Heart left ventricle (tissue), 16 donors: Measurements from ENCODE around the gene TFDP3. TPM values are rescaled to one million over a fixed set of nuclear protein-coding genes. Genes with fewer than 3 reads are reported as not detected.

Source experiments
- ATAC-seq, 4 donors: fragments of 200-7000 bp; cut with Tn5 transposase; one replicate each; pipeline ENCODE4 v1.9.1; 2020 to 2022; ENCODE audit warnings: moderate library complexity in 4 of 4, mild to moderate bottlenecking in 3 of 4, moderate number of reproducible peaks in 1 of 4
- DNase-seq, 5 donors: peaks; one replicate each; pipeline ENCODE4 v3.0.0-alpha.2; 2020
- H3K27ac ChIP-seq, 12 donors: fragments of 200-600 bp; sonication (generic) in 4 of 12; one replicate each; pipeline versions ENCODE4 v1.5.0 to v1.8.0; 2016 to 2022; ENCODE audit warnings: mild to moderate bottlenecking in 2 of 12
- H3K27me3 ChIP-seq, 9 donors: fragments of 200-600 bp; sonication (generic) in 2 of 9; one replicate each; pipeline versions ENCODE4 v1.5.1 to v1.8.0; 2016 to 2022; ENCODE audit warnings: mild to moderate bottlenecking in 3 of 9
- H3K36me3 ChIP-seq, 9 donors: fragments of 200-600 bp; sonication (generic) in 2 of 9; one replicate each; pipeline versions ENCODE4 v1.5.0 to v1.8.0; 2018 to 2022; ENCODE audit warnings: mild to moderate bottlenecking in 2 of 9
- H3K4me1 ChIP-seq, 12 donors: fragments of 200-600 bp; sonication (generic) in 4 of 12; one replicate each; pipeline versions ENCODE4 v1.5.0 to v1.8.0; 2016 to 2022; ENCODE audit warnings: mild to moderate bottlenecking in 3 of 12
- H3K4me3 ChIP-seq, 12 donors: fragments of 200-600 bp; sonication (generic) in 4 of 12; one replicate each; pipeline versions ENCODE4 v1.5.0 to v1.8.0; 2017 to 2022; ENCODE audit warnings: mild to moderate bottlenecking in 9 of 12, moderate library complexity in 4 of 12
- H3K9me3 ChIP-seq, 12 donors: fragments of 200-600 bp; sonication (generic) in 4 of 12; one replicate each; pipeline versions ENCODE4 v1.5.0 to v1.8.0; 2016 to 2022; ENCODE audit warnings: mild to moderate bottlenecking in 1 of 12
- CTCF ChIP-seq, 12 donors: fragments of 200-600 bp; sonication (generic) in 4 of 12; IDR thresholded peaks; one replicate each; pipeline versions ENCODE4 v1.5.0 to v1.8.0; 2018 to 2022; ENCODE audit warnings: antibody characterized with exemption in 12 of 12, mild to moderate bottlenecking in 5 of 12
- POLR2A ChIP-seq, 2 donors: fragments of 450-650 bp; IDR thresholded peaks; one replicate each; pipeline ENCODE4 v1.6.1; 2017; ENCODE audit warnings: antibody characterized with exemption in 2 of 2, mild to moderate bottlenecking in 2 of 2, moderate library complexity in 2 of 2
- WGBS, 4 donors: extraction: QIAGEN DNeasy Blood & Tissue Kit in 2 of 4; methylation state at CpG; one replicate each; pipeline versions ENCODE4 v1.1.5 to v1.1.7; 2013 to 2018; 5-methylcytosine and 5-hydroxymethylcytosine counted together
- intact Hi-C, 10 donors: fragments of 100-400 bp; cut with DNase I; formaldehyde crosslinking; loops; one replicate each; pipeline versions ENCODE4 v1.11.1 to v1.14.2; 2022
- polyA plus RNA-seq, 2 donors: library from polyadenylated mRNA; stranded (reverse); fragments of 200-250 nt; gene quantifications; one replicate each; pipeline ENCODE4 v1.2.3, GENCODE V29; 2013
- total RNA-seq, 9 donors: library from RNA; depleted of rRNA in 2 of 9; stranded (reverse); fragments of >200 nt in 2 of 9; fragmentation: NEBNext Ultra II Directional in 3 of 9; extraction: Animal tissue kit (Norgen Biotek cat#: 25700) in 3 of 9; gene quantifications; one replicate each; pipeline versions ENCODE4 v1.1.0 to v1.2.4, GENCODE V29; 2016 to 2023
- donor health status: ischemic (EF 13 %, LVEDD 7.1; RV severe dilation, severe dysfunction).
- donor health status: healthy with polysubstance abuse.
- donor health status: DM: no; HTN: yes; CAD: no.
- donor health status: DM: no; HTN: no; CAD: no.
- donor health status: ischemic (EF 25% LVEDD 6.9; RV normal size, moderate dysfunction).
- donor health status: ischemic (EF 25% LVEDD 5.7; RV mildly dilated, moderate dysfunction).
- donor health status: healthy.
- donor health status: DM: yes; HTN: yes; CAD: no.
- donor health status: ischemic (EF 35%, LVEDD 5.7; RV mildly dilated, moderate dysfunction).
- donor health status: nonischemic (EF 11% LVEDD 7.7; RV severe dilation, severe dysfunction).
- donor health status: DM: yes; HTN: yes; CAD: no.
- donor health status: PGD.
- donor health status: ischemic (EF 29% LVEDD 5.4; RV normal size, mild dysfunction).
- donor health status: nonischemic (EF 23%, LVEDD 6.1; RV moderate dilation, normal function).

The TFDP3 gene
- total and polyA plus RNA-seq, 11 donors, result not detected

GRCh38 chrX:133183806-133184205, 34.3 kb downstream of the TFDP3 start:
- Histone ChIP-seq H3K36me3 (no peaks in the 10 kb centered on the region), H3K27me3 (peaks cover 0 to 9% (median 0%) of the 10 kb centered on the region in 9 donors), H3K4me1 (no peaks in the 10 kb centered on the region), H3K27ac (no peak overlapping the region), H3K4me3 (no peak overlapping the region), H3K9me3 (no peaks in the 10 kb centered on the region)
- DNase-seq (no peak), ATAC-seq (no peak)
- TF ChIP-seq CTCF (IDR thresholded peaks at IDR 0.05) (no peak), POLR2A (IDR thresholded peaks at IDR 0.05) (no peak)
- intact Hi-C loops, result no loop called here
- WGBS, 4 donors, result 71 to 89% (median 81%) methylated on average over 2 of the region's 2 CpGs

GRCh38 chrX:133179500-133179899, 38.7 kb downstream of the TFDP3 start:
- intact Hi-C loops, result loop anchor here in 1 of 10 donors (10.0 kb wide), 1 partner anchor 435 kb away; no protein-coding TSS in a partner anchor
- WGBS, 4 donors, result 58 to 95% (median 86%) methylated on average over 3 of the region's 3 CpGs
- no peak for TF ChIP-seq POLR2A (IDR thresholded peaks at IDR 0.05)
- TF ChIP-seq CTCF (IDR thresholded peaks at IDR 0.05), result no peak
- Histone ChIP-seq H3K36me3 (no peaks in the 10 kb centered on the region), H3K9me3 (no peaks in the 10 kb centered on the region), H3K4me1 (no peaks in the 10 kb centered on the region), H3K27me3 (peaks cover 0 to 18% (median 0%) of the 10 kb centered on the region in 9 donors), H3K4me3 (no peak overlapping the region), H3K27ac (no peak overlapping the region)
- no peak for DNase-seq
- no peak for ATAC-seq

GRCh38 chrX:133177202-133177601, 41.0 kb downstream of the TFDP3 start:
- no peaks in the 10 kb centered on the region for H3K36me3 ChIP-seq
- 66 to 94% (median 80%) methylated on average over 2 of the region's 2 CpGs for WGBS, 4 donors
- no peak overlapping the region for H3K27ac ChIP-seq
- DNase-seq (no peak), ATAC-seq (no peak)
- no peaks in the 10 kb centered on the region for H3K9me3 ChIP-seq
- peaks cover 0 to 24% (median 0%) of the 10 kb centered on the region in 9 donors for H3K27me3 ChIP-seq
- H3K4me1 ChIP-seq, result no peaks in the 10 kb centered on the region
- intact Hi-C loops, result loop anchor here in 1 of 10 donors (10.0 kb wide), 1 partner anchor 432 kb away; no protein-coding TSS in a partner anchor
- no peak overlapping the region for H3K4me3 ChIP-seq
- TF ChIP-seq CTCF (IDR thresholded peaks at IDR 0.05), result no peak

GRCh38 chrX:133175605-133176004, 42.5 kb downstream of the TFDP3 start:
- H3K4me1 ChIP-seq, result no peaks in the 10 kb centered on the region
- H3K27me3 ChIP-seq, result peaks cover 0 to 24% (median 0%) of the 10 kb centered on the region in 9 donors
- intact Hi-C loops, result loop anchor here in 1 of 10 donors (10.0 kb wide), 1 partner anchor 431 kb away; no protein-coding TSS in a partner anchor
- no peak overlapping the region for H3K27ac ChIP-seq
- no peaks in the 10 kb centered on the region for H3K9me3 ChIP-seq
- no peak for ATAC-seq
- no peak overlapping the region for H3K4me3 ChIP-seq
- 70 to 97% (median 86%) methylated on average over 2 of the region's 2 CpGs for whole genome bisulfite sequencing, 4 donors
- no peak for TF ChIP-seq POLR2A (IDR thresholded peaks at IDR 0.05)
- no peak for DNase-seq
- H3K36me3 ChIP-seq, result no peaks in the 10 kb centered on the region

- WGBS, 4 donors, result 88 to 99% (median 94%) methylated on average over 2 of the region's 2 CpGs
- intact Hi-C loops, result loop anchor here in 1 of 10 donors (10.0 kb wide), 1 partner anchor 430 kb away; no protein-coding TSS in a partner anchor
These were observed 43.0 kb downstream of the TFDP3 start for GRCh38 chrX:133175162-133175561.

More at GRCh38 chrX:133175162-133175561, 43.0 kb downstream of the TFDP3 start:
- ATAC-seq (no peak), DNase-seq (no peak)
- TF ChIP-seq CTCF (IDR thresholded peaks at IDR 0.05) (no peak), POLR2A (IDR thresholded peaks at IDR 0.05) (no peak)
- H3K9me3 ChIP-seq, result no peaks in the 10 kb centered on the region
- no peaks in the 10 kb centered on the region for H3K36me3 ChIP-seq
- H3K27ac ChIP-seq, result no peak overlapping the region
- peaks cover 0 to 24% (median 0%) of the 10 kb centered on the region in 9 donors for H3K27me3 ChIP-seq
- H3K4me1 ChIP-seq, result no peaks in the 10 kb centered on the region
- no peak overlapping the region for H3K4me3 ChIP-seq
